CD4-positive, alpha-beta memory T cell (primary cell): Measurements from ENCODE around the gene MAJIN. TPM values are rescaled to one million over a fixed set of nuclear protein-coding genes. Genes with fewer than 3 reads are reported as not detected.
A peak's percentile ranks its signal among the peaks of the same experiment; 100 is the strongest.

ENCODE experiments used
- CTCF ChIA-PET: fragments of 350-600 bp; sonication (Branson Sonifier 250); formaldehyde crosslinking; loops from one replicate; lab custom pipeline; 2021; ENCODE audit warnings: inconsistent platforms; ENCODE audit not compliant: partially characterized antibody; lab: Charles Lee
- POLR2A ChIA-PET: fragments of 350-600 bp; sonication (Branson Sonifier 250); formaldehyde crosslinking; loops from one replicate; lab custom pipeline; 2021; ENCODE audit not compliant: partially characterized antibody; lab: Charles Lee
- DNase-seq, 5 donors: peaks; one replicate each; pipeline versions ENCODE4 v3.0.0 to v3.0.0-alpha.2; 2020 to 2022; ENCODE audit warnings: mixed read lengths in 1 of 5
- H3K27ac ChIP-seq: one replicate; pipeline ENCODE4 v1.7.0; 2013; ENCODE audit warnings: low read depth, low read length
- H3K27me3 ChIP-seq: 2 replicates; pipeline ENCODE4 v1.7.0; 2013; ENCODE audit warnings: mild to moderate bottlenecking, low read length, moderate library complexity; ENCODE audit not compliant: insufficient read depth
- H3K36me3 ChIP-seq: 2 replicates; pipeline ENCODE4 v1.7.0; 2013; ENCODE audit warnings: mild to moderate bottlenecking, low read length, moderate library complexity; ENCODE audit not compliant: insufficient read depth
- H3K4me1 ChIP-seq: 2 replicates; pipeline ENCODE4 v1.7.0; 2013; ENCODE audit warnings: mild to moderate bottlenecking, low read length, moderate library complexity; ENCODE audit not compliant: insufficient read depth
- H3K4me3 ChIP-seq, 2 donors: one replicate each; pipeline ENCODE4 v1.7.0; 2013; ENCODE audit warnings: low read length in 2 of 2, mild to moderate bottlenecking in 1 of 2
- H3K9me3 ChIP-seq, 2 donors: one replicate each; pipeline ENCODE4 v1.7.0; 2013; ENCODE audit warnings: low read length in 2 of 2, control low read depth in 1 of 2; ENCODE audit not compliant: control insufficient read depth in 1 of 2
- H3K27ac Mint-ChIP-seq, 7 donors: one replicate each; pipeline ENCODE4 v1.8.0; 2020 to 2021; ENCODE audit warnings: mixed read lengths in 7 of 7, mild to moderate bottlenecking in 6 of 7, inconsistent platforms in 3 of 7, moderate library complexity in 3 of 7
- H3K27me3 Mint-ChIP-seq, 2 donors: one replicate each; pipeline ENCODE4 v1.8.0; 2020 to 2021; ENCODE audit warnings: mixed read lengths in 2 of 2
- H3K36me3 Mint-ChIP-seq, 2 donors: one replicate each; pipeline ENCODE4 v1.8.0; 2020 to 2021; ENCODE audit warnings: mixed read lengths in 2 of 2, inconsistent platforms in 1 of 2, mild to moderate bottlenecking in 1 of 2
- H3K4me1 Mint-ChIP-seq, 4 donors: one replicate each; pipeline ENCODE4 v1.8.0; 2020 to 2021; ENCODE audit warnings: mixed read lengths in 4 of 4, mild to moderate bottlenecking in 1 of 4
- H3K4me3 Mint-ChIP-seq, 8 donors: one replicate each; pipeline ENCODE4 v1.8.0; 2020 to 2021; ENCODE audit warnings: mixed read lengths in 8 of 8, mild to moderate bottlenecking in 7 of 8, moderate library complexity in 6 of 8, inconsistent platforms in 3 of 8
- H3K9me3 Mint-ChIP-seq, 8 donors: one replicate each; pipeline ENCODE4 v1.8.0; 2020 to 2021; ENCODE audit warnings: mixed read lengths in 8 of 8, mild to moderate bottlenecking in 5 of 8, inconsistent platforms in 3 of 8, moderate library complexity in 1 of 8
- intact Hi-C: fragments of 100-400 bp; cut with micrococcal nuclease; formaldehyde crosslinking; loops from one replicate; pipeline ENCODE4 v1.15.1; 2023
- polyA plus RNA-seq, 2 donors: library from polyadenylated mRNA; unstranded; fragments of 300-500 nt; fragmentation: Illumina TruSeq; gene quantifications; one replicate each; pipeline ENCODE4 v1.2.3, GENCODE V29; 2021
- total RNA-seq, 2 experiments: library from RNA; stranded (reverse); gene quantifications; one replicate each; pipeline ENCODE4 v1.2.3, GENCODE V29; 2021

MAJIN gene
- total and polyA plus RNA-seq, 4 experiments from 2014 or later = 0.44 to 0.91 TPM; not detected in 2

DNA sequence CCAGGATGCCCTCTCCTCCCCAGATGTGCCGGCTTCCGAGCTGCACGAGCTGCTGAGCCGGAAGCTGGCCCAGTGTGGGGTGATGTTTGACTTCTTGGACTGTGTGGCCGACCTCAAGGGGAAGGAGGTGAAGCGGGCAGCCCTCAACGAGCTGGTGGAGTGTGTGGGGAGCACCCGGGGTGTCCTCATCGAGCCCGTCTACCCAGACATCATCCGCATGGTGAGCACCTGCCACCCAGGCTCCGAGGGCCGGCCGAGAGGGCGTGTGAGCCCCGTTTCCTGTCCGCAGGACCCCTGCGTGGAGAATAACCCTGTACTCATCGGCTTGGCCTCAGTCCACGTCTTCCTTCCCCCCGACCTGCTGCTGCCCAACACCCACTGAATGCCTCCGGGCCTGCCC is 45.2 kb downstream of the MAJIN start:
- DNase-seq = no peak
- peak overlapping the region in 4 of 8 donors; percentile 17 to 61 (median 52) for H3K4me3 Mint-ChIP-seq
- intact Hi-C loops = no loop called here
- Histone ChIP-seq H3K36me3 (peaks cover 18% of the 10 kb centered on the region), H3K4me3 (no peak overlapping the region), H3K27me3 (no peaks in the 10 kb centered on the region), H3K27ac (no peak overlapping the region), H3K4me1 (peaks cover 20% of the 10 kb centered on the region), H3K9me3 (no peaks in the 10 kb centered on the region)
- CTCF ChIA-PET = no interaction called here
- POLR2A ChIA-PET = interaction anchor here (1.1 to 5.7 kb wide), 2 partner anchors 11 to 78 kb away, joined by 3 to 46 read pairs; partner anchors contain the start of gene ATG2A
- H3K27me3 Mint-ChIP-seq = no peaks in the 10 kb centered on the region
- H3K4me1 Mint-ChIP-seq = peaks cover 9 to 15% (median 11%) of the 10 kb centered on the region in 4 donors
- peak overlapping the region in 3 of 7 donors; percentile 48 to 75 (median 68) for H3K27ac Mint-ChIP-seq
- H3K36me3 Mint-ChIP-seq = peaks cover 17 to 35% of the 10 kb centered on the region in 2 donors
- H3K9me3 Mint-ChIP-seq = no peaks in the 10 kb centered on the region

DNA sequence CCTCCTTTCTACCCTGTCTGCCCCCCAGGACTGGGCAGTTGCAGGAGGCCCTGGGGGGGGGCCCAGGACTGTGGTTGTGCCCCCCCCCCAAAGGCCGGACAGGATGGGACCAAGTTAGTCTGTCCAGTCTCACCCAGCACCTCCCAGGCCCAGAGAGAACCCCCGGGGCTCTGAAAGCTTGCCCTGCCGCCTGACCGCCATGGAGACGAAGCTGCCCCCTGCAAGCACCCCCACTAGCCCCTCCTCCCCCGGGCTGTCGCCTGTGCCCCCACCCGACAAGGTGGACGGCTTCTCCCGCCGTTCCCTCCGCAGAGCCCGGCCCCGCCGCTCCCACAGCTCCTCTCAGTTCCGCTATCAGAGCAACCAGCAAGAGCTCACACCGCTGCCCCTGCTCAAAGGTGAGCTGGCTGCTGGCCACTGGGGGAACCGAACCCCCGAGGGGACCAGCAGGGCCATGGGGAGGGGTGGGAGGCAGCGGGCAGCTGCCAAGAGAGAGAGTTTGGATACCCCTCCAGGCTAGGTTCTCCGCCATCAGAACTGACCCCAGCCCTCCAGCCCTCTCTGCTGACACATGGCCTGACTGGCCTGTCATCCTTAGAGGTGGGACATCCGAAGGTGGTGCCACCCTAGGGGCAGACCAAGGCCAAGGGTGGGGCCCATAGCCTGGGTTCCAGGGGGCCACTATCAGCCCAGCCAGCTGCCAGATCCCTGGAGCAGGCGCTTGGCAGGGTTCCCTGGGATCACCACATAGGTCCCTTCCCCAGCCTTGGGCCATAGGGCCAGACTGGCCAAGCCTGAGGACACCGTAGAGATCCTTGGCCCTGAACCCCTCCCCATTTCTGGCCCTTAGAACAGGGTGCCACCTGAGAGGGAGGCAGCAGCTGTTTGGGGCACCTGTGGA is 46.1 kb downstream of the MAJIN start:
- ChIA-PET CTCF (interaction anchor here (1.0 kb wide), 1 partner anchor 46 kb away, joined by 4 read pairs; the partner anchor contains the start of gene MAJIN), POLR2A (interaction anchor here (1.0 to 5.7 kb wide), 9 partner anchors 10 to 196 kb away, joined by 3 to 46 read pairs (median 10); partner anchors contain the start of genes ARL2, ATG2A, FAU and MAP4K2)
- intact Hi-C loops = loop anchor here (2.0 kb wide), 1 partner anchor 187 kb away; no protein-coding TSS in a partner anchor
- H3K4me1 Mint-ChIP-seq = peaks cover 9 to 15% (median 11%) of the 10 kb centered on the region in 4 donors
- Histone ChIP-seq H3K4me1 (peaks cover 20% of the 10 kb centered on the region), H3K9me3 (no peaks in the 10 kb centered on the region), H3K27me3 (no peaks in the 10 kb centered on the region), H3K27ac (no peak overlapping the region), H3K4me3 (peak overlapping the region in 1 of 2 donors; percentile 61), H3K36me3 (peaks cover 11% of the 10 kb centered on the region)
- peak overlapping the region in 6 of 7 donors; percentile 46 to 94 (median 89) for H3K27ac Mint-ChIP-seq
- H3K27me3 Mint-ChIP-seq = no peaks in the 10 kb centered on the region
- H3K4me3 Mint-ChIP-seq = peak overlapping the region; percentile 62 to 93 (median 88)
- H3K9me3 Mint-ChIP-seq = no peaks in the 10 kb centered on the region
- no peak for DNase-seq
- peaks cover 12 to 26% of the 10 kb centered on the region in 2 donors for H3K36me3 Mint-ChIP-seq

DNA sequence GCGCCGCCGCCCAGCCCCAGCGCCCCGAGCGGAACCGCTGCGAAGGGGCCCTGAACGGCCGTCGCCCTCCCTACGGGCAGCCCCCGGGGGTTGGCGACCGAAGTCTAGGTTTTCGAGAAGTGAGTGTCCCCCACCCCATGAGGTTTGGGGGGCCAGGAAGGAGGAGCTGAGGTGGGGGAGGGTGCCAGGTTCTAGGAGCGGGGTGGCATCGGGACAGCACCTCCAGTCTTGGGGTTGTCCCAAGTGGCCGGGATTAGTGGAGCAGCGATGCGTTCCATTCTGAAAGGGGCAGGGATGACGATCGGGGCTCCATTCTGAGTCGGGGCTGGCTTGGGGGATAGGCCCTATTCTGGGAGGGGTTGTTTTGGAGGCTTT is 47.0 kb downstream of the MAJIN start:
- H3K4me1 Mint-ChIP-seq = peaks cover 9 to 15% (median 11%) of the 10 kb centered on the region in 4 donors
- H3K9me3 ChIP-seq = no peaks in the 10 kb centered on the region
- no peaks in the 10 kb centered on the region for H3K27me3 ChIP-seq
- H3K4me3 ChIP-seq = peak overlapping the region; percentile 61 to 69
- H3K36me3 ChIP-seq = peaks cover 2% of the 10 kb centered on the region
- H3K27ac ChIP-seq = peak overlapping the region; percentile 78
- POLR2A ChIA-PET = interaction anchor here (0.8 to 5.7 kb wide), 22 partner anchors 9 to 690 kb away, joined by 3 to 46 read pairs (median 8); partner anchors contain the start of genes ARL2, ATG2A, CDC42BPG and EHD1
- H3K27me3 Mint-ChIP-seq = no peaks in the 10 kb centered on the region
- CTCF ChIA-PET = interaction anchor here (0.9 to 1.5 kb wide), 4 partner anchors 32 to 81 kb away, joined by 3 to 4 read pairs (median 4); partner anchors contain the start of genes CDC42BPG, EHD1 and MAJIN
- no peaks in the 10 kb centered on the region for H3K9me3 Mint-ChIP-seq
- intact Hi-C loops = loop anchor here (1.0 to 2.0 kb wide), 6 partner anchors 9 to 188 kb away; partner anchors contain the start of genes CDCA5, EHD1, SNX15 and ZFPL1
- H3K36me3 Mint-ChIP-seq = peaks cover 3 to 19% of the 10 kb centered on the region in 2 donors
- peaks cover 20% of the 10 kb centered on the region for H3K4me1 ChIP-seq
- no peak for DNase-seq
- H3K27ac Mint-ChIP-seq = peak overlapping the region in 6 of 7 donors; percentile 46 to 94 (median 89)
- H3K4me3 Mint-ChIP-seq = peak overlapping the region; percentile 83 to 93 (median 88)

- peak within 1 kb of the TSS; percentile 61 to 85 for H3K4me3 ChIP-seq
- intact Hi-C loops = loop anchor here (1.0 to 2.0 kb wide), 6 partner anchors 8 to 189 kb away; partner anchors contain the start of genes CDCA5, EHD1, SNX15 and ZFPL1
Measured at GRCh38 chr11:64923944-64924909, 47.7 kb downstream of the MAJIN start, which contains the start of gene PPP2R5B. PPP2R5B (plus strand) TSS chr11:64924689; CDS start chr11:64925735, 1,046 bp downstream.

GRCh38 chr11:64923151-64923661 is 48.7 kb downstream of the MAJIN start:
- intact Hi-C loops = no loop called here
- POLR2A ChIA-PET = interaction anchor here (1.5 to 5.7 kb wide), 11 partner anchors 8 to 692 kb away, joined by 5 to 46 read pairs (median 10); partner anchors contain the start of genes ARL2, ATG2A, FAU and MAJIN
- Histone ChIP-seq H3K36me3 (no peaks in the 10 kb centered on the region), H3K27me3 (no peaks in the 10 kb centered on the region), H3K9me3 (no peaks in the 10 kb centered on the region), H3K27ac (peak overlapping the region; percentile 78), H3K4me3 (no peak overlapping the region), H3K4me1 (peaks cover 21% of the 10 kb centered on the region)
- Mint-ChIP-seq H3K9me3 (no peaks in the 10 kb centered on the region), H3K4me1 (peaks cover 9 to 16% (median 11%) of the 10 kb centered on the region in 4 donors), H3K27me3 (no peaks in the 10 kb centered on the region), H3K36me3 (peaks cover 0 to 17% of the 10 kb centered on the region in 2 donors), H3K27ac (peak overlapping the region in 4 of 7 donors; percentile 29 to 99 (median 64)), H3K4me3 (peak overlapping the region in 1 of 8 donors; percentile 13)
- no peak for DNase-seq
- CTCF ChIA-PET = no interaction called here

More at GRCh38 chr11:64923944-64924909, 47.7 kb downstream of the MAJIN start, which contains the start of gene PPP2R5B:
- Histone ChIP-seq H3K27ac (peak within 1 kb of the TSS; percentile 78), H3K36me3 (no peaks in the 10 kb centered on the region), H3K9me3 (no peaks in the 10 kb centered on the region), H3K27me3 (no peaks in the 10 kb centered on the region), H3K4me1 (peaks cover 20% of the 10 kb centered on the region)
- ChIA-PET POLR2A (interaction anchor here (0.8 to 5.7 kb wide), 24 partner anchors 9 to 691 kb away, joined by 3 to 46 read pairs (median 7); partner anchors contain the start of genes ARL2, ATG2A, CDC42BPG and EHD1), CTCF (interaction anchor here (0.9 to 1.5 kb wide), 4 partner anchors 31 to 80 kb away, joined by 3 to 4 read pairs (median 4); partner anchors contain the start of genes CDC42BPG, EHD1 and MAJIN)
- Mint-ChIP-seq H3K27ac (peak within 1 kb of the TSS; percentile 98 to 100 (median 99)), H3K27me3 (no peaks in the 10 kb centered on the region), H3K36me3 (peaks cover 0 to 17% of the 10 kb centered on the region in 2 donors), H3K9me3 (no peaks in the 10 kb centered on the region), H3K4me3 (peak within 1 kb of the TSS; percentile 93 to 99 (median 96)), H3K4me1 (peaks cover 9 to 15% (median 11%) of the 10 kb centered on the region in 4 donors)
- DNase-seq = peak; percentile 87 to 95 (median 90)

GRCh38 chr11:64921384-64921783 is 50.5 kb downstream of the MAJIN start:
- Histone ChIP-seq H3K27me3 (no peaks in the 10 kb centered on the region), H3K9me3 (no peaks in the 10 kb centered on the region), H3K36me3 (no peaks in the 10 kb centered on the region), H3K27ac (no peak overlapping the region), H3K4me1 (peaks cover 31% of the 10 kb centered on the region), H3K4me3 (no peak overlapping the region)
- H3K9me3 Mint-ChIP-seq = no peaks in the 10 kb centered on the region
- intact Hi-C loops = no loop called here
- DNase-seq = no peak
- ChIA-PET CTCF (no interaction called here), POLR2A (no interaction called here)
- H3K36me3 Mint-ChIP-seq = peaks cover 0 to 17% of the 10 kb centered on the region in 2 donors
- H3K4me1 Mint-ChIP-seq = peaks cover 14 to 29% (median 24%) of the 10 kb centered on the region in 4 donors
- no peak overlapping the region for H3K4me3 Mint-ChIP-seq
- no peaks in the 10 kb centered on the region for H3K27me3 Mint-ChIP-seq
- H3K27ac Mint-ChIP-seq = peak overlapping the region in 1 of 7 donors; percentile 36
